Endothelial cell of umbilical vein (primary cell): ENCODE measurements around the gene RASGRF2. TPM values are rescaled to one million over a fixed set of nuclear protein-coding genes. Genes with fewer than 3 reads are reported as not detected.

Source experiments
- BruUV-seq: library from RNA; stranded (reverse); fragments of 400-500 nt; replicated peaks from 2 replicates; lab custom pipeline; 2021; lab: Mats Ljungman, UMichigan
- CTCF ChIA-PET: fragments of 300-600, 350-600 bp; sonication (Branson Sonifier 250); formaldehyde crosslinking; loops from one replicate; lab custom pipeline; 2021; ENCODE audit warnings: antibody characterized with exemption, inconsistent platforms; lab: Charles Lee
- POLR2A ChIA-PET: fragments of 300-600, 350-600 bp; sonication (Branson Sonifier 250); formaldehyde crosslinking; loops from one replicate; lab custom pipeline; 2021; ENCODE audit warnings: antibody characterized with exemption, inconsistent platforms; lab: Charles Lee
- DNase-seq: peaks from one replicate; pipeline ENCODE4 v3.0.0-alpha.2; 2011; ENCODE audit warnings: low read depth, low spot score
- FAIRE-seq: peaks from 2 replicates; lab custom pipeline; 2011; peaks lifted over from hg19 to GRCh38; lab: Jason Lieb, UNC
- H2AFZ ChIP-seq: 2 replicates; pipeline ENCODE4 v1.6.0; 2012; ENCODE audit warnings: low read depth, low read length, control low read depth, inconsistent platforms
- H3K27ac ChIP-seq: 2 replicates; pipeline ENCODE4 v1.5.1; 2011; ENCODE audit warnings: low read depth, mild to moderate bottlenecking, control low read depth, low read length, moderate library complexity; ENCODE audit not compliant: insufficient read depth
- H3K27me3 ChIP-seq, 2 experiments: 2 replicates each; pipeline versions ENCODE4 v1.6.0 to v1.6.1; 2011; ENCODE audit warnings: low read length in 2 of 2, mixed read lengths in 1 of 2; ENCODE audit not compliant: control insufficient read depth in 2 of 2, insufficient read depth in 2 of 2
- H3K36me3 ChIP-seq, 2 experiments: 2 replicates in 1 of 2; 3 replicates in 1 of 2; pipeline ENCODE4 v1.5.1; 2011; ENCODE audit warnings: low read length in 2 of 2, mild to moderate bottlenecking in 1 of 2, moderate library complexity in 1 of 2; ENCODE audit not compliant: control insufficient read depth in 2 of 2, insufficient read depth in 2 of 2; ENCODE audit errors: extremely low read depth in 1 of 2
- H3K4me1 ChIP-seq: 3 replicates; pipeline ENCODE4 v1.5.1; 2011; ENCODE audit warnings: mild to moderate bottlenecking, low read length; ENCODE audit not compliant: control insufficient read depth, insufficient read depth; ENCODE audit errors: extremely low read depth
- H3K4me2 ChIP-seq: 2 replicates; pipeline ENCODE4 v1.6.1; 2011; ENCODE audit warnings: low read length, control low read depth, mixed read lengths; ENCODE audit not compliant: insufficient read depth
- H3K4me3 ChIP-seq, 3 experiments: fragments of 200-600 bp in 1 of 3; sonication (generic), shearing (Covaris generic) in 1 of 3; replicated peaks in 1 of 3; 2 replicates each; pipeline ENCODE4 v1.5.1; 2011 to 2016; ENCODE audit warnings: control low read depth in 3 of 3, low read length in 3 of 3, mild to moderate bottlenecking in 2 of 3, inconsistent platforms in 1 of 3, low read depth in 1 of 3, moderate library complexity in 1 of 3; ENCODE audit not compliant: insufficient read depth in 1 of 3
- H3K79me2 ChIP-seq: 2 replicates; pipeline ENCODE4 v1.6.0; 2012; ENCODE audit warnings: low read length, inconsistent platforms; ENCODE audit not compliant: control insufficient read depth, insufficient read depth
- H3K9ac ChIP-seq: replicated peaks from 2 replicates; pipeline ENCODE3; 2011; ENCODE audit warnings: low read length, control low read depth; ENCODE audit not compliant: insufficient read depth; ENCODE audit errors: extremely low read depth
- H3K9me1 ChIP-seq: replicated peaks from 3 replicates; pipeline ENCODE4 v1.6.0; 2011; ENCODE audit warnings: mild to moderate bottlenecking, low read length; ENCODE audit not compliant: control insufficient read depth, insufficient read depth; ENCODE audit errors: extremely low read depth
- H3K9me3 ChIP-seq: replicated peaks from 2 replicates; pipeline ENCODE4 v1.5.1; 2012; ENCODE audit warnings: low read length, inconsistent platforms; ENCODE audit not compliant: control insufficient read depth, insufficient read depth
- H4K20me1 ChIP-seq: replicated peaks from 2 replicates; pipeline ENCODE3; 2011; ENCODE audit warnings: mild to moderate bottlenecking, low read length; ENCODE audit not compliant: control insufficient read depth, insufficient read depth; ENCODE audit errors: extremely low read depth
- CTCF ChIP-seq, 2 donors: IDR thresholded peaks; 1 replicate in 1 of 2; 2 replicates in 1 of 2; pipeline ENCODE4 v1.5.1; 2011; ENCODE audit warnings: low read length in 2 of 2, mild to moderate bottlenecking in 2 of 2, moderate library complexity in 2 of 2, control low read depth in 1 of 2, inconsistent platforms in 1 of 2, low read depth in 1 of 2; ENCODE audit not compliant: insufficient read depth in 1 of 2; ENCODE audit errors: extremely low read depth in 1 of 2
- EZH2 ChIP-seq: IDR thresholded peaks from 2 replicates; pipeline ENCODE4 v1.6.1; 2012; ENCODE audit warnings: borderline replicate concordance, low read depth, mild to moderate bottlenecking, moderate library complexity, low read length, inconsistent platforms; ENCODE audit not compliant: severe bottlenecking
- FOS ChIP-seq: IDR thresholded peaks from 2 replicates; pipeline ENCODE4 v1.6.1; 2011; ENCODE audit warnings: mild to moderate bottlenecking, low read length, moderate library complexity, borderline replicate concordance; ENCODE audit not compliant: insufficient read depth
- GATA2 ChIP-seq: IDR thresholded peaks from 2 replicates; pipeline ENCODE4 v1.7.0; 2011; ENCODE audit warnings: low read depth, mild to moderate bottlenecking, moderate library complexity, mixed read lengths, low read length; ENCODE audit not compliant: insufficient read length, insufficient read depth
- JUN ChIP-seq: IDR thresholded peaks from 2 replicates; pipeline ENCODE4 v1.6.1; 2011; ENCODE audit warnings: borderline replicate concordance, low read depth; ENCODE audit not compliant: insufficient read length, insufficient read depth
- MYC ChIP-seq: IDR thresholded peaks from one replicate; pipeline ENCODE4 v1.6.1; 2011; ENCODE audit warnings: mild to moderate bottlenecking, low read depth, low read length
- POLR2A ChIP-seq: IDR thresholded peaks from 2 replicates; pipeline ENCODE4 v1.6.1; 2012; ENCODE audit warnings: low read depth, mild to moderate bottlenecking, control low read depth, low read length
- POLR2AphosphoS5 ChIP-seq: IDR thresholded peaks from 2 replicates; pipeline ENCODE4 v1.6.1; 2012; ENCODE audit warnings: low read depth, mild to moderate bottlenecking, control low read depth, low read length, moderate library complexity; ENCODE audit not compliant: insufficient read depth
- dilution Hi-C: fragments of 300-500 bp; cut with MboI; formaldehyde crosslinking; loops from one replicate; pipeline ENCODE4 v1.15.0; 2019; ENCODE audit warnings: low sequenced_read_pairs; ENCODE audit not compliant: extremely low pct_ligation_motif_present
- intact Hi-C: fragments of 100-400 bp; cut with micrococcal nuclease; formaldehyde crosslinking; loops from one replicate; pipeline ENCODE4 v1.10.0; 2022
- polyA plus RNA-seq, 4 experiments: library from polyadenylated mRNA; depleted of rRNA in 3 of 4; stranded (reverse) in 3 of 4; unstranded in 1 of 4; fragments of >200 nt; gene quantifications; 2 replicates each; pipeline versions ENCODE4 v1.2.1 to v1.2.3, GENCODE V29; 2011 to 2012; ENCODE audit warnings: missing spikeins in 1 of 4
- total RNA-seq: library from RNA; stranded (reverse); gene quantifications from 2 replicates; pipeline ENCODE4 v1.2.3, GENCODE V29; 2021
- TF ChIP-seq, protein P1 (sequence below): IDR thresholded peaks from 2 replicates; pipeline ENCODE4 v1.6.1; 2011; ENCODE audit not compliant: insufficient read depth, insufficient read length

Gene RASGRF2
- total and polyA plus RNA-seq, 2 donors (not counting 3 experiments of a cell fraction or from before 2014, with no cell fraction given) = 0.41 to 4.0 TPM

DNA sequence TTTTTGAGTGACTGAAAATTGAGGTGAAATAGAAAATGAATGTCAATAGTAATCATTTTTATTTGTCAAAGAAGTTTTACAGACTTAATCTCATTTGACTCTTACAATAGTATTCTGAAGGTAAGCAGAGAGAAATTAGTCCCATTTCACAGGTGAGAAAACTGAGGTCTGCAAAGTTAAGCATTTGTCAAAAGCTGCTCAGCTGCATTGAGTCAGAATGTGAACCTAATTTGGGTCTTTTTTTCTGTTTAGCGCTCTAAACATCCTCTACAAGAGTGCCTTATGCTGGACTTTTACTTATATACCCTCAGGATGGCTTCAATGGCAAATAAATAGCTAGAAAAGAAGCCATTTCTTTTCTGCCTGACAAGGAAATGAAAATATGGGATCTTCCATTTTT, 135.7 kb downstream of the RASGRF2 start:
- intact Hi-C loops = no loop called here
- Histone ChIP-seq H3K9me1 (no peaks in the 10 kb centered on the region), H3K4me2 (no peak overlapping the region), H3K79me2 (no peaks in the 10 kb centered on the region), H3K4me1 (no peaks in the 10 kb centered on the region), H3K9ac (no peak overlapping the region), H3K36me3 (no peaks in the 10 kb centered on the region), H3K27ac (no peak overlapping the region), H3K4me3 (no peak overlapping the region), H2AFZ (no peak overlapping the region), H3K9me3 (no peaks in the 10 kb centered on the region), H3K27me3 (no peaks in the 10 kb centered on the region), H4K20me1 (no peaks in the 10 kb centered on the region)
- TF ChIP-seq CTCF (IDR thresholded peaks at IDR 0.05; ENCODE audit: extremely low read depth in 1 of 2, insufficient read depth in 1 of 2, low read depth in 1 of 2, low read length in 2 of 2) (no peak), POLR2AphosphoS5 (no peak), JUN (no peak), GATA2 (no peak), POLR2A (no peak), FOS (no peak), EZH2 (no peak), MYC (no peak)
- TF ChIP-seq, protein P1, sequence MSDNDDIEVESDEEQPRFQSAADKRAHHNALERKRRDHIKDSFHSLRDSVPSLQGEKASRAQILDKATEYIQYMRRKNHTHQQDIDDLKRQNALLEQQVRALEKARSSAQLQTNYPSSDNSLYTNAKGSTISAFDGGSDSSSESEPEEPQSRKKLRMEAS = no peak
- no TSS peak for BruUV-seq
- POLR2A ChIA-PET = no interaction called here
- CTCF ChIA-PET = interaction anchor here (0.6 to 2.4 kb wide), 2 partner anchors 12 to 237 kb away, joined by 3 to 12 read pairs; no protein-coding TSS in a partner anchor
- DNase-seq = no peak
- dilution Hi-C loops = no loop called here
- FAIRE-seq = no peak
